Effector memory CD4-positive, alpha-beta T cell (primary cell): ENCODE measurements around the gene VPS35L.
"Not testable (repeated sequence)": the region's sequence is repeated elsewhere in the genome, so short reads cannot be mapped to it uniquely, and the experiment has no call there.

Experiments used
- DNase-seq, 3 donors: peaks; one replicate each; pipeline ENCODE4 v3.0.0-alpha.2; 2020
- H3K27ac ChIP-seq: 2 replicates; pipeline ENCODE4 v1.7.0; 2013; ENCODE audit warnings: mild to moderate bottlenecking, low read length, moderate library complexity; ENCODE audit not compliant: insufficient read depth, poor library complexity, severe bottlenecking
- H3K27me3 ChIP-seq: replicated peaks from 2 replicates; pipeline ENCODE4 v1.7.0; 2013; ENCODE audit warnings: mild to moderate bottlenecking, low read length; ENCODE audit not compliant: insufficient read depth, control insufficient read depth, poor library complexity, severe bottlenecking
- H3K36me3 ChIP-seq: 2 replicates; pipeline ENCODE4 v1.7.0; 2013; ENCODE audit warnings: mild to moderate bottlenecking, low read length, moderate library complexity; ENCODE audit not compliant: control insufficient read depth, insufficient read depth
- H3K4me1 ChIP-seq: 2 replicates; pipeline ENCODE4 v1.7.0; 2013; ENCODE audit warnings: low read length, mild to moderate bottlenecking; ENCODE audit not compliant: control insufficient read depth, insufficient read depth, poor library complexity, severe bottlenecking
- H3K4me3 ChIP-seq: 2 replicates; pipeline ENCODE4 v1.7.0; 2013; ENCODE audit warnings: low read length, low read depth, mild to moderate bottlenecking; ENCODE audit not compliant: insufficient read depth, poor library complexity, severe bottlenecking
- H3K9me3 ChIP-seq: 2 replicates; pipeline ENCODE4 v1.7.0; 2013; ENCODE audit warnings: mild to moderate bottlenecking, low read length, moderate library complexity; ENCODE audit not compliant: control insufficient read depth

The VPS35L gene

DNA sequence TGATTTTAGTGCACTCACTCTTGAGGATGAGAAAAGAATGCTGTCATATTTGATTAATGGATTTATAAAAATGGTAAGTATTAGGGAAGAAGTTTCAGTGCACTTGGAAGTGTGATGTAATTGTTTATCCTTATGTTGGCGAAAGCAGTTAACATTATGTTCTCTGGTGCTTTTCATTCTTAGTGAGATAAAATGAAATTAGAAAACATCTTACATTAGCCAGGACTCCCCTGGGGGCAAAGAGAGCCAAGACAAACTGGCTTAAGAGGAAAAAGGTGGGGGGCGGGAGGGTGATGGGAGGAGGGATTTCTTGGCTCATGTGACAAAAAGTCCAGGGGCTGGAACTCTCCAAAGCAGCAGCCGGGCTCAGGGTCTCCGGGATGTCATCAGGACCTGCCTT, 89.4 kb downstream of the VPS35L start:
- H3K9me3 ChIP-seq, result no peaks in the 10 kb centered on the region
- peaks cover 10% of the 10 kb centered on the region for H3K36me3 ChIP-seq
- H3K27me3 ChIP-seq, result no peaks in the 10 kb centered on the region
- no peak overlapping the region for H3K27ac ChIP-seq
- H3K4me3 ChIP-seq, result no peak overlapping the region
- H3K4me1 ChIP-seq, result peaks cover 4% of the 10 kb centered on the region
- DNase-seq, result no peak

- H3K27ac ChIP-seq, result no peak overlapping the region
- H3K4me3 ChIP-seq, result no peak overlapping the region
- H3K36me3 ChIP-seq, result peaks cover 10% of the 10 kb centered on the region
- no peaks in the 10 kb centered on the region for H3K9me3 ChIP-seq
- peaks cover 4% of the 10 kb centered on the region for H3K4me1 ChIP-seq
- no peak for DNase-seq
- H3K27me3 ChIP-seq, result no peaks in the 10 kb centered on the region
Observed at GRCh38 chr16:19645557-19645981, 90.1 kb downstream of the VPS35L start.

DNA sequence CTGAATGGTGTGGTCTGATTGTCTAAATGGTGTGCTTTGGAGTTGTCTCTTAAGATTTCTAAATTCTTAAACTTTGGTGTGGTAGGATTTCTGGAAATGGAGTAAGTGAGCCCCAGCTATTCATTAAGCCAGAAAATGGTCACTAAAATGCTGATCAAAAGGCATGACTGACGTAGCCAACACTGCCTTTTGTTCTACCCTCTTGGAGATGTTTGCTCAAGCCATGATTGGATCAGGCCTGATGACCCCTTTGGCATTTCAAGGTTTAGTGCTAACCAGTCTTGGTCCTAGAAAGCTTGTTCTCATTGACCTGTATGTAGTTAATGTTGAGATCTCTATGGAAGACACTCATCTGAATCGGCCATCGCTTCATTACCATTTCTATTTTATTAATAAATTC, 94.5 kb downstream of the VPS35L start:
- H3K36me3 ChIP-seq, result peaks cover 19% of the 10 kb centered on the region
- H3K27me3 ChIP-seq, result no peaks in the 10 kb centered on the region
- H3K4me3 ChIP-seq, result no peak overlapping the region
- H3K27ac ChIP-seq, result no peak overlapping the region
- H3K9me3 ChIP-seq, result no peaks in the 10 kb centered on the region
- no peaks in the 10 kb centered on the region for H3K4me1 ChIP-seq
- no peak for DNase-seq

GRCh38 chr16:19654147-19654546, 98.6 kb downstream of the VPS35L start:
- no peak for DNase-seq
- no peak overlapping the region for H3K4me3 ChIP-seq
- peaks cover 22% of the 10 kb centered on the region for H3K36me3 ChIP-seq
- no peaks in the 10 kb centered on the region for H3K4me1 ChIP-seq
- no peaks in the 10 kb centered on the region for H3K27me3 ChIP-seq
- no peaks in the 10 kb centered on the region for H3K9me3 ChIP-seq
- no peak overlapping the region for H3K27ac ChIP-seq

DNA sequence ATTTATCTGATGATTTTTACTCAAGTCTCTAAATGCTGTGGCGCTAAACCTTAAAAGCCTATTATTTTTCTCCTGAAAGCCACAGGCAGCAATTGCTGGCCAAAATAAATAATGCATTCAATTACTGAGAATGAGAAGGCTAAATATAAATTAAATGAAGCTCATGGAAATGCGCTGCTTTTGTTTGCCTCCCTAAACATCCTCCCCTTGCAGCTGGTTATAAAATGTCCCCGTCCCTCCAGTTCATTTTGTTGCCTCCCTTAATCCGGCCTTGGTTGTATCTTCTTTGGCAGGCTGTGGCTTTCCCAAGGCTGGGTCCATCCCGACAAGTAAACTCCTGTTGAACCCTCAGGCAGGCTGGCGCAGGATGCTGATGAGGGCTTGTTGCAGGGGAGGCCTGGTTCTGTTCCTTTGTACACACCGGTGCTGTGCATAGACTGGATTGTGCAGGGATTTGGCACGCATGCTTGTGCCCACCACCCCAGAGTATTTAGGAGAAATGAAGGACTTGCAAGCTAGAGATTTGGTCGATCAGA, 99.8 kb downstream of the VPS35L start:
- Histone ChIP-seq H3K4me3 (no peak overlapping the region), H3K27ac (no peak overlapping the region), H3K4me1 (no peaks in the 10 kb centered on the region), H3K36me3 (peaks cover 22% of the 10 kb centered on the region), H3K27me3 (no peaks in the 10 kb centered on the region), H3K9me3 (no peaks in the 10 kb centered on the region)
- DNase-seq, result no peak

DNA sequence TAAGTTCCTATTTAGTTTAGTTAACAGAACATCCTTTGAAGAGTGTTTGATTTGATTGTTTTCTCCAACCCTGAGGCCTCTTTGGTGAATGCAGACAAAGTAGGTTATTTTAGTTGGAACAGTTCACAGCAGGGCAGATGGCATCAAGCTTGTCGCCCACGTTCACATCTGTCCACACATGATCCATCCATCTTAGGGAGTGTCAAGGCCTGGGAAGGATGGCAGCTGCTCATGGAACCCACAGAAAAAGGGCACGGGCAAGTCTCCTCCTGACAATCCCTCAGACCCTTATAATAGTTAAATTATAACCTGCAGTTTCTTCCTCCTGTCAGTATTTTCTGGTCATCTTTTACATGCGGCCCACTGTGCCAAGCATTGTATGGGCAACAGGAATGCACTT, 102.3 kb downstream of the VPS35L start:
- no peak overlapping the region for H3K4me3 ChIP-seq
- no peaks in the 10 kb centered on the region for H3K4me1 ChIP-seq
- H3K27ac ChIP-seq, result no peak overlapping the region
- peaks cover 10% of the 10 kb centered on the region for H3K36me3 ChIP-seq
- no peak for DNase-seq
- H3K27me3 ChIP-seq, result no peaks in the 10 kb centered on the region
- H3K9me3 ChIP-seq, result no peaks in the 10 kb centered on the region

- H3K36me3 ChIP-seq, result peaks cover 3% of the 10 kb centered on the region
- no peaks in the 10 kb centered on the region for H3K27me3 ChIP-seq
- H3K4me3 ChIP-seq, result no peak overlapping the region
- H3K9me3 ChIP-seq, result no peaks in the 10 kb centered on the region
- H3K4me1 ChIP-seq, result no peaks in the 10 kb centered on the region
- H3K27ac ChIP-seq, result no peak overlapping the region
- no peak for DNase-seq
Observed at GRCh38 chr16:19659554-19659953, 104.1 kb downstream of the VPS35L start.

DNA sequence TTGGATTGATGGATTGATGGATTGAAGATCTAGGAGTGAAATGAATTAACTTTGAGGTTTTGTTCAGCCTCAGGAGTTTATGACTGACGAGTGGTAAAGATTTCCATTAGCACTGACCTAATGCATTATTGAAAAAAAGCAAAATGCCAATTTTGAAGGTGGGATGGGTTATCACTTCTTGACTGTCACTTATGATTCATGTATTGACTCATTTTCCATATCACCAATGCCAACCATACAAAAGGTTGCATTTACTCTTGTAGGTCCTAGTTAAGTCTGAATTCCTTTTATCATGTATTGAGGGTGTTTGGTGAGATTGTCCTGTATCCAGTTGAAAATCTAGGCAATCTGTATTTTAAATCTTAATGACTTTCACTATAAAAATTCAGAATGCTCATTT, 104.9 kb downstream of the VPS35L start:
- no peak for DNase-seq
- Histone ChIP-seq H3K27me3 (no peaks in the 10 kb centered on the region), H3K27ac (no peak overlapping the region), H3K4me1 (no peaks in the 10 kb centered on the region), H3K4me3 (no peak overlapping the region), H3K36me3 (peaks cover 3% of the 10 kb centered on the region), H3K9me3 (no peaks in the 10 kb centered on the region)

- Histone ChIP-seq H3K4me3 (no peak overlapping the region), H3K36me3 (peaks cover 3% of the 10 kb centered on the region), H3K27me3 (no peaks in the 10 kb centered on the region), H3K4me1 (no peaks in the 10 kb centered on the region), H3K27ac (no peak overlapping the region), H3K9me3 (no peaks in the 10 kb centered on the region)
- no peak for DNase-seq
Observed at GRCh38 chr16:19662351-19662750, 106.8 kb downstream of the VPS35L start.

GRCh38 chr16:19664166-19664565, 108.7 kb downstream of the VPS35L start:
- peaks cover 4% of the 10 kb centered on the region for H3K36me3 ChIP-seq

DNA sequence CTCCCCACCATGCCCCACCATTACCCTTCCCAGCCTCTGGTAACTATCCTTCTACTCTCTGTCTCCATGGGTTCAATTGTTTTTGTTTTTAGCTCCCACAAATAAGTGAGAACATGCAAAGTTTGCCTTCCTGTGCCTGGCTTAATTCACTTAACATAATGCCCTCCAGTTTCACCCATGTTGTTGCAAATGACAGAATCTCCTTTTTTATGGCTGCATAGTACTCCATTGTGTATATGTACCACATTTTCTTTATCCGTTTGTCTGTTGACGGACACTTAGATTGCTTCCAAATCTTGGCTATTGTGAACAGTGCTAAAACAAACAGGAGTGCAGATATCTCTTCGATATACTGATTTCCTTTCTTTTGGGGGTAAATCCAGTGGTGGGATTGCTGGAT, 109.8 kb downstream of the VPS35L start:
- DNase-seq, result not testable (repeated sequence)

More at GRCh38 chr16:19664166-19664565, 108.7 kb downstream of the VPS35L start:
- Histone ChIP-seq H3K9me3 (no peaks in the 10 kb centered on the region), H3K27ac (no peak overlapping the region), H3K4me1 (no peaks in the 10 kb centered on the region), H3K4me3 (no peak overlapping the region), H3K27me3 (no peaks in the 10 kb centered on the region)
- DNase-seq, result no peak

More for the DNA sequence above, 109.8 kb downstream of the VPS35L start:
- H3K4me3 ChIP-seq, H3K36me3 ChIP-seq, H3K27me3 ChIP-seq, H3K27ac ChIP-seq, H3K4me1 ChIP-seq, H3K9me3 ChIP-seq: not testable (repeated sequence)
